ENCODE data around the gene WRNIP1.

Gene WRNIP1

GRCh38 chr6:2763876-2764540, 1.2 kb upstream of the WRNIP1 start:
- no peak for DNase-seq

- peak; percentile 55 for DNase-seq
These were observed 505 bp upstream of the WRNIP1 start for GRCh38 chr6:2764610-2765165.

- DNase-seq, result no peak
These were observed 938 bp downstream of the WRNIP1 start for GRCh38 chr6:2765896-2766766.

GRCh38 chr6:2766767-2767656, 1.8 kb downstream of the WRNIP1 start:
- DNase-seq, result no peak

- DNase-seq, result no peak
These were observed 2.7 kb downstream of the WRNIP1 start for GRCh38 chr6:2767657-2768524.

- no peak for DNase-seq
These were observed 3.5 kb downstream of the WRNIP1 start for GRCh38 chr6:2768696-2769095.

- no peak for DNase-seq
These were observed 5.0 kb downstream of the WRNIP1 start for GRCh38 chr6:2770171-2770570.

- DNase-seq, result no peak
These were observed 5.9 kb downstream of the WRNIP1 start for GRCh38 chr6:2771079-2771478.

- no peak for DNase-seq
These were observed 7.6 kb downstream of the WRNIP1 start for GRCh38 chr6:2772840-2773239.

- DNase-seq, result no peak
These were observed 8.3 kb downstream of the WRNIP1 start for GRCh38 chr6:2773449-2773848.

- DNase-seq, result no peak
These were observed 9.8 kb downstream of the WRNIP1 start for GRCh38 chr6:2775003-2775402.

- DNase-seq, result no peak
These were observed 12.1 kb downstream of the WRNIP1 start for GRCh38 chr6:2777249-2777648.

GRCh38 chr6:2780102-2780737, 15.0 kb downstream of the WRNIP1 start:
- no peak for DNase-seq

- no peak for DNase-seq
These were observed 16.6 kb downstream of the WRNIP1 start for GRCh38 chr6:2781685-2782355.

- DNase-seq, result no peak
These were observed 17.1 kb downstream of the WRNIP1 start for GRCh38 chr6:2782356-2782708.

GRCh38 chr6:2782825-2783187, 17.6 kb downstream of the WRNIP1 start:
- no peak for DNase-seq

- no peak for DNase-seq
These were observed 18.2 kb downstream of the WRNIP1 start for GRCh38 chr6:2783188-2783963.

GRCh38 chr6:2784061-2784460, 18.9 kb downstream of the WRNIP1 start:
- DNase-seq, result no peak

- no peak for DNase-seq
These were observed 19.7 kb downstream of the WRNIP1 start for GRCh38 chr6:2784930-2785329.

GRCh38 chr6:2786269-2786668, 21.1 kb downstream of the WRNIP1 start:
- no peak for DNase-seq
